Pancreas (tissue), 10 donors: Measurements from ENCODE around the gene PARK7. TPM values are rescaled to one million over a fixed set of nuclear protein-coding genes. Genes with fewer than 3 reads are reported as not detected.

Source experiments
- ATAC-seq, 4 donors: fragments of 200-7000 bp; cut with Tn5 transposase; one replicate each; pipeline versions ENCODE4 v1.8.0 to v1.9.1; 2020; ENCODE audit warnings: mild to moderate bottlenecking in 4 of 4, moderate library complexity in 4 of 4
- DNase-seq, 6 donors: peaks; one replicate each; pipeline ENCODE4 v3.0.0-alpha.2; 2020
- FAIRE-seq: peaks from 2 replicates; lab custom pipeline; 2012; peaks lifted over from hg19 to GRCh38; lab: Jason Lieb, UNC
- H3K27ac ChIP-seq, 4 donors: fragments of 200-600 bp; sonication (generic); 1 replicate in 3 of 4; 2 replicates in 1 of 4; pipeline versions ENCODE4 v1.5.0 to v1.8.0; 2020
- H3K27me3 ChIP-seq, 4 donors: fragments of 200-600 bp; one replicate each; pipeline ENCODE4 v1.8.0; 2021
- H3K36me3 ChIP-seq, 3 donors: fragments of 200-600 bp; sonication (generic) in 1 of 3; one replicate each; pipeline versions ENCODE4 v1.5.0 to v1.8.0; 2020 to 2021
- H3K4me1 ChIP-seq, 3 donors: fragments of 200-600 bp; one replicate each; pipeline ENCODE4 v1.8.0; 2021
- H3K4me3 ChIP-seq, 4 donors: fragments of 200-600 bp; sonication (generic) in 2 of 4; one replicate each; pipeline versions ENCODE4 v1.5.0 to v1.8.0; 2020 to 2021
- H3K9me3 ChIP-seq, 4 donors: fragments of 200-600 bp; one replicate each; pipeline ENCODE4 v1.8.0; 2021
- CTCF ChIP-seq, 4 donors: fragments of 200-600 bp; sonication (generic) in 3 of 4; IDR thresholded peaks; one replicate each; pipeline versions ENCODE4 v1.5.0 to v1.8.0; 2021; ENCODE audit warnings: antibody characterized with exemption in 4 of 4
- WGBS, 2 donors: extraction: QIAGEN DNeasy Blood & Tissue Kit; methylation state at CpG; one replicate each; pipeline ENCODE4 v1.1.7; 2013; 5-methylcytosine and 5-hydroxymethylcytosine counted together
- intact Hi-C, 3 donors: fragments of 100-400 bp; cut with DNase I; formaldehyde crosslinking; loops; one replicate each; pipeline versions ENCODE4 v1.11.1 to v1.14.2; 2022
- polyA plus RNA-seq, 2 donors: library from polyadenylated mRNA; stranded (reverse); fragments of 200-250 nt; gene quantifications; one replicate each; pipeline ENCODE4 v1.2.3, GENCODE V29; 2013
- total RNA-seq, 6 donors: library from RNA; stranded (reverse); fragmentation: NEBNext Ultra II Directional in 4 of 6; extraction: Animal tissue kit (Norgen Biotek cat#: 25700) in 4 of 6; gene quantifications; one replicate each; pipeline versions ENCODE4 v1.2.1 to v1.2.4, GENCODE V29; 2021 to 2023
- donor health status: healthy with polysubstance abuse.
- donor health status: DM: no; HTN: no; CAD: no; lungs with moderate emphysema.
- donor health status: DM: no; HTN: no; CAD: no.
- donor health status: control.
- donor health status: control.
- donor health status: Bipolar disorder and iron deficiency.
- donor health status: DM: yes; HTN: yes; CAD: no.
- donor health status: DM: no; HTN: no; CAD: no.
- donor health status: DM: no; HTN: no; CAD: no.
- donor health status: DM: yes; HTN: yes; CAD: no.

The PARK7 gene
- total and polyA plus RNA-seq, 8 donors, result 99.8 to 176 (median 137) TPM

- ATAC-seq, result peak in 1 of 4 donors; percentile 10
- Histone ChIP-seq H3K4me1 (no peaks in the 10 kb centered on the region), H3K27me3 (no peaks in the 10 kb centered on the region), H3K27ac (no peak overlapping the region), H3K36me3 (no peaks in the 10 kb centered on the region), H3K9me3 (no peaks in the 10 kb centered on the region), H3K4me3 (no peak overlapping the region)
- WGBS, 2 donors, result 79 to 82% methylated on average over 18 of the region's 18 CpGs
- intact Hi-C loops, result no loop called here
- no peak for DNase-seq
- no peak for TF ChIP-seq CTCF (IDR thresholded peaks at IDR 0.05)
- no peak for FAIRE-seq
Observed at GRCh38 chr1:7991504-7992440, 30.3 kb downstream of the PARK7 start.

GRCh38 chr1:7992885-7993284 is 31.4 kb downstream of the PARK7 start:
- Histone ChIP-seq H3K27me3 (no peaks in the 10 kb centered on the region), H3K4me3 (no peak overlapping the region), H3K9me3 (no peaks in the 10 kb centered on the region), H3K4me1 (no peaks in the 10 kb centered on the region), H3K27ac (no peak overlapping the region), H3K36me3 (no peaks in the 10 kb centered on the region)
- intact Hi-C loops, result no loop called here
- ATAC-seq (no peak), FAIRE-seq (no peak), DNase-seq (no peak)
- TF ChIP-seq CTCF (IDR thresholded peaks at IDR 0.05), result no peak
- 85 to 86% methylated on average over 4 of the region's 4 CpGs for WGBS, 2 donors

DNA sequence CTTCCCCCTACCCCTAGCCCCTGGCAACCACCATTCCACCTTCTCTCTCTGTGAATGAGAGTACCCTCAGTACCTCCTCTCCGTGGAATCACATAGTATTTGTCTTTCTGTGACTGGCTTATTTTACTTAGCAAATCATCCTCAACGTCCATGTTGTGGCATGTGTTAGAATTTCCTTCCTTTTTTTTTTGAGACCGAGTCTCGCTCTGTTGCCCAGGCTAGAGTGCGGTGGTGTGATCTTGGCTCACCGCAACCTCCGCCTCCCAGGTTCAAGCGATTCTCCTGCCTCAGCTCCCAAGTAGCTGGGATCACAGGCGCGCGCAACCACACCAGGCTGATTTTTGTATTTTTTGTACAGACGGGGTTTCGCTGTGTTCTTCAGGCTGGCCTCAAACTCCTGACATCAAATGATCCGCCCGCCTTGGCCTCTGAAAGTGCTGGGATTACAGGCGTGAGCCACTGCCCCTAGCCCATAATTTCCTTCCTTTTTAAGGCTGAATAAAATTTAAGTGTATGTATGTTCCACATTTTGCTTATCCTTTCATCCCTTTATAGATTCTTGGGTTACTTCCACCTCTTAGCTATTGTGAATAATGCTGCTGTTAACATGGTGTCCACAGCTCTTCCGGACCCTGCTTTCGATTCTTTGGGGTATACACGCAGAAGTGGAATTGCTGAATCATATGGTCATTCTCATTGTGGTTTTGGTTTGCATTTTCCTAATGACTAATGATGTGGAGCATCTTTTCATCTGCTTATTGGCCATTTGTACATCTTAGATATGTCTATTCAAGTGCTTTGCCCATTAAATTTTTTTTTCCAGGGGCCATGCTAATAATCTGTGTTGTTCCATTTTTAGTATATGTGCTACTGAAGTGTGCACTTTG is 32.3 kb downstream of the PARK7 start:
- Histone ChIP-seq H3K27me3 (no peaks in the 10 kb centered on the region), H3K4me1 (no peaks in the 10 kb centered on the region)
- no peak for FAIRE-seq

DNA sequence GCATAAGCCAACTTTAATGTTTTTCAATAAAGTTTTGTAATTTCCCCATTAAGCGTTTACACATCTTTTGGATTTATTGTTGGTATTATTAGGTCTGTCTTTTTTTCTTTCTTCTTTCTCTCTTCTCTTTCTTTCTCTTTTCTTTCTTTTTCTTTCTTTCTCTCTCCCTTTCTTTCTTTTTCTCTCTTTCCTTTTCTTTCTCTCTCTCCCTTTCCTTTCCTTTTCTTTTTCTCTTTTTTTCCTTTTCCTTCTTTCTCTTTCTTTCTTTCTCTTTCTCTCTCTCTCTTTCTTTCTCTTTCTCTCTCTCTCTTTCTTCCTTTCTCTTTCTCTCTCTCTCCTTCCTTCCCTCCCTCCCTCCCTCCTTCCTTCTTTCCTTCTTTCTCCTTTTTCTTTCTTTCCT is 33.3 kb downstream of the PARK7 start:
- intact Hi-C loops, result no loop called here
- no peak for ATAC-seq
- no peak for TF ChIP-seq CTCF (IDR thresholded peaks at IDR 0.05)
- WGBS, 2 donors, result 93 to 100% methylated on average over 1 of the region's 1 CpG
- no peaks in the 10 kb centered on the region for H3K9me3 ChIP-seq
- FAIRE-seq, result no peak
- DNase-seq, result no peak
- H3K27me3 ChIP-seq, result no peaks in the 10 kb centered on the region
- H3K4me1 ChIP-seq, result no peaks in the 10 kb centered on the region
- H3K4me3 ChIP-seq, result no peak overlapping the region
- H3K36me3 ChIP-seq, result no peaks in the 10 kb centered on the region
- H3K27ac ChIP-seq, result no peak overlapping the region

More for the DNA sequence above, 32.3 kb downstream of the PARK7 start:
- no peaks in the 10 kb centered on the region for H3K9me3 ChIP-seq
- no peak for TF ChIP-seq CTCF (IDR thresholded peaks at IDR 0.05)
- no peak for ATAC-seq
- no peak for DNase-seq
- no peak overlapping the region for H3K27ac ChIP-seq
- H3K36me3 ChIP-seq, result no peaks in the 10 kb centered on the region
- no peak overlapping the region for H3K4me3 ChIP-seq
- intact Hi-C loops, result no loop called here
- WGBS, 2 donors, result 87 to 90% methylated on average over 19 of the region's 19 CpGs
